Measurements from ENCODE around the gene ADAMTS12.

The ADAMTS12 gene

GRCh38 chr5:33807771-33808170 lies 84.0 kb downstream of the ADAMTS12 start:
- DNase-seq (ENCODE audit: low read depth) = peak; percentile 55

- peak; percentile 89 for DNase-seq (ENCODE audit: low read depth)
Observed at GRCh38 chr5:33806738-33807442, 84.9 kb downstream of the ADAMTS12 start.

GRCh38 chr5:33801292-33801691 lies 90.5 kb downstream of the ADAMTS12 start:
- no peak for DNase-seq (ENCODE audit: low read depth)

- no peak for DNase-seq (ENCODE audit: low read depth)
Observed at GRCh38 chr5:33800241-33800950, 91.4 kb downstream of the ADAMTS12 start.

GRCh38 chr5:33795496-33795895 lies 96.3 kb downstream of the ADAMTS12 start:
- no peak for DNase-seq (ENCODE audit: low read depth)

GRCh38 chr5:33794550-33795181 lies 97.1 kb downstream of the ADAMTS12 start:
- peak; percentile 74 for DNase-seq (ENCODE audit: low read depth)

- DNase-seq (ENCODE audit: low read depth) = no peak
Observed at GRCh38 chr5:33793836-33794549, 97.8 kb downstream of the ADAMTS12 start.

GRCh38 chr5:33793276-33793675 lies 98.5 kb downstream of the ADAMTS12 start:
- DNase-seq (ENCODE audit: low read depth) = no peak

GRCh38 chr5:33792559-33792958 lies 99.2 kb downstream of the ADAMTS12 start:
- no peak for DNase-seq (ENCODE audit: low read depth)

GRCh38 chr5:33789567-33789957 lies 102.2 kb downstream of the ADAMTS12 start:
- no peak for DNase-seq (ENCODE audit: low read depth)

GRCh38 chr5:33788922-33789566 lies 102.7 kb downstream of the ADAMTS12 start:
- DNase-seq (ENCODE audit: low read depth) = peak; percentile 97

GRCh38 chr5:33785571-33785970 lies 106.2 kb downstream of the ADAMTS12 start:
- DNase-seq (ENCODE audit: low read depth) = no peak

GRCh38 chr5:33781286-33781685 lies 110.5 kb downstream of the ADAMTS12 start:
- peak; percentile 83 for DNase-seq (ENCODE audit: low read depth)

GRCh38 chr5:33776151-33776660 lies 115.6 kb downstream of the ADAMTS12 start:
- no peak for DNase-seq (ENCODE audit: low read depth)

GRCh38 chr5:33774341-33774740 lies 117.4 kb downstream of the ADAMTS12 start:
- peak; percentile 45 for DNase-seq (ENCODE audit: low read depth)

- peak; percentile 82 for DNase-seq (ENCODE audit: low read depth)
Observed at GRCh38 chr5:33772380-33772897, 119.4 kb downstream of the ADAMTS12 start.

- no peak for DNase-seq (ENCODE audit: low read depth)
Observed at GRCh38 chr5:33769968-33770367, 121.8 kb downstream of the ADAMTS12 start.

- DNase-seq (ENCODE audit: low read depth) = no peak
Observed at GRCh38 chr5:33769196-33769595, 122.6 kb downstream of the ADAMTS12 start.

- no peak for DNase-seq (ENCODE audit: low read depth)
Observed at GRCh38 chr5:33766023-33766422, 125.8 kb downstream of the ADAMTS12 start.

- peak; percentile 42 for DNase-seq (ENCODE audit: low read depth)
Observed at GRCh38 chr5:33764786-33765185, 127.0 kb downstream of the ADAMTS12 start.

GRCh38 chr5:33763435-33763834 lies 128.4 kb downstream of the ADAMTS12 start:
- DNase-seq (ENCODE audit: low read depth) = no peak

Measured in iris pigment epithelial cell (primary cell).